T-cell (primary cell): ENCODE measurements around the gene NPC1. TPM values are rescaled to one million over a fixed set of nuclear protein-coding genes. Genes with fewer than 3 reads are reported as not detected.
"Not testable (repeated sequence)": the region's sequence is repeated elsewhere in the genome, so short reads cannot be mapped to it uniquely, and the experiment has no call there.

Experiments
- ATAC-seq, 4 experiments: fragments of 200-7000 bp in 3 of 4; fragments of 150-1000 bp in 1 of 4; cut with Tn5 transposase; replicated peaks in 1 of 4; 1 replicate in 3 of 4; 2 replicates in 1 of 4; pipeline ENCODE4 v1.10.0; 2021; ENCODE audit warnings: moderate library complexity in 3 of 4, mild to moderate bottlenecking in 2 of 4, moderate number of reproducible peaks in 1 of 4
- CTCF ChIA-PET, 2 donors: fragments of 300-600 bp; sonication (Branson Sonifier 250); formaldehyde crosslinking; loops; one replicate each; lab custom pipeline; 2022; ENCODE audit warnings: antibody characterized with exemption in 2 of 2; lab: Charles Lee
- POLR2A ChIA-PET, 2 donors: fragments of 300-600 bp; sonication (Branson Sonifier 250); formaldehyde crosslinking; loops; one replicate each; lab custom pipeline; 2022; ENCODE audit warnings: antibody characterized with exemption in 2 of 2; lab: Charles Lee
- DNase-seq, 35 experiments: peaks; one replicate each; pipeline versions ENCODE4 v3.0.0 to v3.0.0-alpha.2; 2013 to 2023
- H3K27ac ChIP-seq: one replicate; pipeline ENCODE4 v1.5.1; 2013; ENCODE audit warnings: low read length
- H3K27me3 ChIP-seq, 2 experiments: replicated peaks in 1 of 2; 1 replicate in 1 of 2; 2 replicates in 1 of 2; pipeline versions ENCODE4 v1.6.1 to v1.7.0; 2013; ENCODE audit warnings: low read length in 1 of 2, mixed read lengths in 1 of 2; ENCODE audit not compliant: control insufficient read depth in 2 of 2, insufficient read depth in 2 of 2; ENCODE audit errors: extremely low read depth in 1 of 2
- H3K36me3 ChIP-seq, 2 donors: 1 replicate in 1 of 2; 2 replicates in 1 of 2; pipeline versions ENCODE4 v1.6.1 to v1.7.0; 2013; ENCODE audit warnings: low read length in 1 of 2; ENCODE audit not compliant: control insufficient read depth in 2 of 2, insufficient read depth in 1 of 2; ENCODE audit errors: extremely low read depth in 1 of 2
- H3K4me1 ChIP-seq, 2 experiments: 1 replicate in 1 of 2; 2 replicates in 1 of 2; pipeline versions ENCODE4 v1.6.1 to v1.7.0; 2013; ENCODE audit warnings: low read length in 2 of 2, mixed read lengths in 1 of 2; ENCODE audit not compliant: insufficient read depth in 2 of 2, control insufficient read depth in 1 of 2; ENCODE audit errors: extremely low read depth in 1 of 2
- H3K4me3 ChIP-seq, 2 donors: 1 replicate in 1 of 2; 2 replicates in 1 of 2; pipeline versions ENCODE4 v1.5.1 to v1.7.0; 2013; ENCODE audit warnings: mild to moderate bottlenecking in 2 of 2, low read length in 1 of 2, moderate library complexity in 1 of 2; ENCODE audit not compliant: control insufficient read depth in 1 of 2; ENCODE audit errors: extremely low read depth in 1 of 2
- H3K9me3 ChIP-seq: 2 replicates; pipeline ENCODE4 v1.7.0; 2013
- H3K27ac Mint-ChIP-seq, 2 donors: one replicate each; pipeline ENCODE4 v1.8.0; 2020 to 2021; ENCODE audit warnings: mild to moderate bottlenecking in 2 of 2, mixed read lengths in 2 of 2
- H3K27me3 Mint-ChIP-seq, 2 donors: one replicate each; pipeline ENCODE4 v1.8.0; 2021 to 2022; ENCODE audit warnings: mixed read lengths in 2 of 2
- H3K36me3 Mint-ChIP-seq: one replicate; pipeline ENCODE4 v1.8.0; 2021; ENCODE audit warnings: mixed read lengths
- H3K4me1 Mint-ChIP-seq, 3 donors: one replicate each; pipeline ENCODE4 v1.8.0; 2020 to 2022; ENCODE audit warnings: mixed read lengths in 3 of 3, mild to moderate bottlenecking in 1 of 3
- H3K4me3 Mint-ChIP-seq, 3 donors: one replicate each; pipeline ENCODE4 v1.8.0; 2020 to 2022; ENCODE audit warnings: mild to moderate bottlenecking in 3 of 3, mixed read lengths in 3 of 3, moderate library complexity in 3 of 3
- H3K9me3 Mint-ChIP-seq, 3 donors: one replicate each; pipeline ENCODE4 v1.8.0; 2020 to 2022; ENCODE audit warnings: mixed read lengths in 3 of 3
- WGBS: methylation state at CpG from one replicate; pipeline ENCODE4 v1.1.5; 2013; ENCODE audit warnings: missing lambda C conversion rate; ENCODE audit not compliant: insufficient coverage; 5-methylcytosine and 5-hydroxymethylcytosine counted together
- total RNA-seq, 35 experiments: library from RNA in 6 of 35; stranded (reverse) in 6 of 35; fragments of 120-200 nt in 1 of 35; gene quantifications; one replicate each; pipeline versions ENCODE4 v1.2.1 to v1.2.4 and lab custom pipeline; 2013 to 2026

NPC1 gene
- total RNA-seq, 5 donors from 2014 or later (not counting 1 experiment from before 2014, with no cell fraction given): 35.2 to 52.7 (median 39.4) TPM

DNA sequence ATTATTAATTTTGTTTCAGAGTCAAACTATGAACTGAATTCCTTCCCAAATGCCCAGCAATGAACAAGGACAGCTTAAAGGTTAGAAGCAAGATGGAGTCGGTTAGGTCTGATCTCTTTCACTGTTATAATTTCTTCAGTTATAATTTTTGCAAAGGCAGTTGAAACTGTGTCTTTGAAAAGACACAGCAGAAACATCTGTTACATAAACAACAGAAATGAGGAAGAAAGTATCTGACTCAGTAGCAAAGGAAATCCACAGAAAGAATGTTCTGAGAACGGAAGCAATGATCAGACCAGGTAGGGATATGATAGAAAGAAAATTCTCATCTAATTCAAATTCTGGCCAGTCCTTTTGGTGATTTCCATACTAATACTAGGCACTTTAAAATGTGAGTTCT, 88.2 kb downstream of the NPC1 start:
- Histone ChIP-seq H3K9me3 (no peaks in the 10 kb centered on the region), H3K27me3 (no peaks in the 10 kb centered on the region), H3K36me3 (no peaks in the 10 kb centered on the region), H3K27ac (no peak overlapping the region), H3K4me1 (peaks cover 0 to 19% of the 10 kb centered on the region in 2 experiments), H3K4me3 (no peak overlapping the region)
- Mint-ChIP-seq H3K27me3 (no peaks in the 10 kb centered on the region), H3K9me3 (no peaks in the 10 kb centered on the region), H3K4me3 (no peak overlapping the region), H3K36me3 (no peaks in the 10 kb centered on the region), H3K27ac (peak overlapping the region in 1 of 2 donors; percentile 8), H3K4me1 (peaks cover 16 to 30% (median 27%) of the 10 kb centered on the region in 3 donors)
- WGBS: no CpG with 5 or more reads among the region's 2 CpGs
- ATAC-seq (no peak), DNase-seq (no peak)
- ChIA-PET CTCF (interaction anchor here (0.5 to 1.7 kb wide), 23 partner anchors 10 to 584 kb away, joined by 3 to 11 read pairs (median 4); no protein-coding TSS in a partner anchor), POLR2A (interaction anchor here in 1 of 2 donors (0.7 kb wide), 1 partner anchor 22 kb away, joined by 7 read pairs; no protein-coding TSS in a partner anchor)

DNA sequence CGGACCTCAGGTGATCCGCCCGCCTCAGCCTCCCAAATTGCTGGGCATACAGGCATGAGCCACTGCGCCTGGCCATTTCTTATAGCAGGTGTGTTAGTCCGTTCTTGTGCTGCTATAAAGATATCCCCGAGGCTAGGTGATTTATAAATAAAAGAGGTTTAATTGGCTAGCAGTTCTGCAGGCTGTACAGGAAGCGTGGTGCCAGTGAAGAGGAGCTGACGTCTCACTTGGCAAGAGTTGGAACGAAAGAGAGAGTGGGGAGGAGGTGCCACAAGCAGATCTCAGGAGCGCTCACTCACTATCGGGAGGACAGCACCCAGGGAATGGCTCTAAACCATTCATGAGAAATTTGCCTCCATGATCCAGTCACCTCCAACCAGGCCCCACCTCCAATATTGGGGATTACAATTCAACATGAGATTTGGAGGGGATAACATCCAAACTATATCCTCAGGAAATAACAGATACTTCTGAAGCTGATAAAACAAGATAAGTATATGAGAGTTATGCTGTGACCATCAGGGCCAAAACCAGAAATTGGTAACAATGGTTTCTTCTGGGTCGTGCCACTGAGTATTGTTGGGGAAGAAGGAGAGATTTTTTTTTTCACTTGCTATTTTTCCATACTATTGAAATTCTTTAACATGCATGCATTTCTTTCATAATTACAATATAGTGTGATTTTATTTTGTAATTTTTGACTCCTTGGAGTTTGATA, 90.4 kb downstream of the NPC1 start:
- POLR2A ChIA-PET: interaction anchor here (0.7 to 1.0 kb wide), 2 partner anchors 8 to 266 kb away, joined by 3 to 4 read pairs; no protein-coding TSS in a partner anchor
- Histone ChIP-seq H3K36me3 (no peaks in the 10 kb centered on the region), H3K4me3 (no peak overlapping the region), H3K4me1 (peaks cover 0 to 9% of the 10 kb centered on the region in 2 experiments), H3K9me3 (no peaks in the 10 kb centered on the region), H3K27me3 (no peaks in the 10 kb centered on the region), H3K27ac (no peak overlapping the region)
- Mint-ChIP-seq H3K4me1 (peaks cover 6 to 19% (median 17%) of the 10 kb centered on the region in 3 donors), H3K4me3 (no peak overlapping the region), H3K9me3 (no peaks in the 10 kb centered on the region), H3K36me3 (no peaks in the 10 kb centered on the region), H3K27ac (no peak overlapping the region), H3K27me3 (no peaks in the 10 kb centered on the region)
- ATAC-seq (no peak), DNase-seq (no peak)
- CTCF ChIA-PET: interaction anchor here (0.5 to 1.3 kb wide), 4 partner anchors 17 to 965 kb away, joined by 3 to 7 read pairs (median 4); no protein-coding TSS in a partner anchor
- 73% methylated on average over 9 of the region's 12 CpGs for WGBS

DNA sequence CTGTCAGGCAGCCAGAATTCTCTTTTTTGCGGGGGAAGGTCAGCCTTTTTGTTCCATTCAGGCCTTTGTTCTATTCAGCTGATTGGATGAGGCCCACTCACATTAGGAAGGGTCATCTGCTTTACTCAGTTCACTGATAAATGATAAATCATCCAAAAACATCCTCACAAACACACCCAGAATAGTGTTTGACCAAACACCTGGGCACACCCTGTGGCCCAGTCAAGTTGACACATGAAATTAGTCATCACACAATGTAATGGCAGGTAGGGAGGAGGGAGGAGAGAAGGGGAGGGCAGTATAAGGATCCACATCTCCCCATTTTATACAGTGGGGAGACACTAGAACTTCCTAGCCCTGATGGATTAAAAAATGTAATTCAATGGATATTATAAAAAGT, 91.3 kb downstream of the NPC1 start:
- no peaks in the 10 kb centered on the region for H3K27me3 Mint-ChIP-seq

DNA sequence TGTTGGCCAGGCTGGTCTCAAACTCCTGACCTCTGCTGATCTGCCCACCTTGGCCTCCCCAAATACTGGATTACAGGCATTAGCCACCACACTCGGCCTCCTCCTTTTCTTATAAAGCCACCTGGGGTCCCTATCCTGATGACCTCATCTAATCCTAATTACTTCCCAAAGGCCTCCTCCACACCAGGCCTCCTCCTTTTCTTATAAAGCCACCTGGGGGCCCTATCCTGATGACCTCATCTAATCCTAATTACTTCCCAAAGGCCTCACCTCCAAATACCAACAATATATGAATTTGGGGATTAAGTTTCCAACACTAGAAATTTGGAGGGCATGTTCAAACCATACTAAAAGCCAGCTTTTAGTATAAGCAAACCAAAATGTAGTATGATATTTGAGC, 92.7 kb downstream of the NPC1 start:
- Mint-ChIP-seq H3K4me3 (no peak overlapping the region), H3K4me1 (peaks cover under 1 to 12% (median 4%) of the 10 kb centered on the region in 3 donors), H3K36me3 (no peaks in the 10 kb centered on the region), H3K27me3 (no peaks in the 10 kb centered on the region), H3K27ac (no peak overlapping the region), H3K9me3 (no peaks in the 10 kb centered on the region)
- Histone ChIP-seq H3K4me1 (peaks cover under 1 to 3% of the 10 kb centered on the region in 2 experiments), H3K4me3 (no peak overlapping the region), H3K27me3 (no peaks in the 10 kb centered on the region), H3K9me3 (no peaks in the 10 kb centered on the region), H3K27ac (no peak overlapping the region), H3K36me3 (no peaks in the 10 kb centered on the region)
- CTCF ChIA-PET: interaction anchor here in 1 of 2 donors (0.5 kb wide), 1 partner anchor 16 kb away, joined by 4 read pairs; no protein-coding TSS in a partner anchor
- DNase-seq (no peak), ATAC-seq (no peak)
- WGBS: 92% methylated on average over 1 of the region's 1 CpG
- POLR2A ChIA-PET: no interaction called here

More for the DNA sequence above, 91.3 kb downstream of the NPC1 start:
- no peak overlapping the region for H3K27ac Mint-ChIP-seq
- H3K36me3 Mint-ChIP-seq: no peaks in the 10 kb centered on the region
- DNase-seq (no peak), ATAC-seq (no peak)
- WGBS: 100% methylated on average over 1 of the region's 1 CpG
- no peak overlapping the region for H3K27ac ChIP-seq
- H3K9me3 Mint-ChIP-seq: no peaks in the 10 kb centered on the region
- peaks cover 6 to 19% (median 14%) of the 10 kb centered on the region in 3 donors for H3K4me1 Mint-ChIP-seq
- peaks cover 0 to 9% of the 10 kb centered on the region in 2 experiments for H3K4me1 ChIP-seq
- H3K36me3 ChIP-seq: no peaks in the 10 kb centered on the region
- H3K27me3 ChIP-seq: no peaks in the 10 kb centered on the region
- no peak overlapping the region for H3K4me3 Mint-ChIP-seq
- H3K4me3 ChIP-seq: no peak overlapping the region
- POLR2A ChIA-PET: no interaction called here
- CTCF ChIA-PET: no interaction called here
- H3K9me3 ChIP-seq: no peaks in the 10 kb centered on the region

DNA sequence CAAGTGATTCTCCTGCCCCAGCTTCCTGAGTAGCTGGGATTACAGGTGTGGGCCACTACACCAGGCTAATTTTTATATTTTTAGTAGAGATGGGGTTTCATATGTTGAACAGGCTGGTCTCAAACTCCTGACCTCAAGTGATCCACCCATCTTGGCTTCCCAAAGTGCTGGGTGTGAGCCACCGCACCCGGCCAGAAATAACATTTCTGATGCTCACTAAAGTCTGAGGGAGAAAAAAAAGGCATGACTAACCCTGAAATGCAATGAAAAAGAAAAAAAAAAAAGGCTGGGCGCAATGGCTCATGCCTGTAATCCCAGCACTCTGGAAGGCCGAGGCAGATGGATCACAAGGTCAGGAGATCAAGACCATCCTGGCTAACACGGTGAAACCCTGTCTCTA, 96.7 kb downstream of the NPC1 start:
- peaks cover 15 to 22% (median 19%) of the 10 kb centered on the region in 3 donors for H3K4me1 Mint-ChIP-seq
- CTCF ChIA-PET: interaction anchor here in 1 of 2 donors (0.7 kb wide), 2 partner anchors 19 kb away, joined by 3 to 6 read pairs; no protein-coding TSS in a partner anchor
- H3K27ac ChIP-seq, H3K27ac Mint-ChIP-seq, H3K9me3 Mint-ChIP-seq, H3K27me3 Mint-ChIP-seq, H3K4me1 ChIP-seq, H3K9me3 ChIP-seq, ATAC-seq, H3K4me3 Mint-ChIP-seq, H3K36me3 ChIP-seq, DNase-seq, H3K36me3 Mint-ChIP-seq, H3K27me3 ChIP-seq, H3K4me3 ChIP-seq: not testable (repeated sequence)
- POLR2A ChIA-PET: interaction anchor here in 1 of 2 donors (0.7 kb wide), 2 partner anchors 511 to 591 kb away, joined by 7 to 10 read pairs; no protein-coding TSS in a partner anchor
- no CpG with 5 or more reads among the region's 5 CpGs for WGBS

DNA sequence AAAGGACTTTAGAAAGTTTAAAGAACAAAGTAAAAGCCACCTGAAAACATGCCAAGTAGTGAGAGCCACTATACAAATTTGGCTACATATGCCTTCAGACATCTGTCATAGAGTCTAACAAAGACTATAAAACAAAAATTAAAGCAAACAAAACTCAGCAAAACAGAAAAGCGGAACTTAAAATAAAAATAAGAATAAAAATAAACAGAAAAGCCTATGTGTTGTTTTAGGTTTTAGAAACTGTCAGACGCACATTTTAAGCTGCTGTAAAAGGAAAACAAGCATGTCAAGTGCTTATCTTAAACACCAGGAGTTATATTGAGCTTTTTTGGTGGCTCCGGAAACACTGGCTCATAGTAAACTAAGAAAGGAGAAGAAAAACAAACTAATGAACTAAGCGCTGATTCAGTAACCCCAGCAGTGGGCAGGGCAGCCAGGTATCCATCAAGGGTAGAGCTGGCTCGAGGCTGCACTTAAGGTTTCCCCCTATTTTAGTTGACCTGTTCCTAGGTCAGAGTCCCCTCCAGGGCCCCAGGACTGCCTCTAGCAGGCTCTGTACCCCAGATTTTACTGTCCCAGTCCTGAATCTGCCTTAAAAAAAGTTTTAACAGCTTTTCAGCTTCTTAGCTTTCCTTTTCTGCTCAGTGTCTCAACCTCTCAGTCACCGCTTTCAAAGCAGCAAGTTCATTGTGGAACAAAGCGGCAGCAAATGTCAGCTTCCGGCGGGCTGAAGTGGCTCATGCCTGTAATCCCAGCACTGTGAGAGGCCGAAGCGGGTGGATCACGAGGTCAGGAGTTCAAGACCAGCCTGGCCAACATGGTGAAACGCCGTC, 98.4 kb downstream of the NPC1 start:
- Mint-ChIP-seq H3K4me1 (peaks cover 15 to 24% (median 19%) of the 10 kb centered on the region in 3 donors), H3K9me3 (no peaks in the 10 kb centered on the region), H3K27ac (peak overlapping the region; percentile 83 to 93), H3K4me3 (peak overlapping the region; percentile 60 to 64 (median 60)), H3K27me3 (no peaks in the 10 kb centered on the region), H3K36me3 (peaks cover 5% of the 10 kb centered on the region)
- Histone ChIP-seq H3K4me1 (peaks cover 7 to 8% of the 10 kb centered on the region in 2 experiments), H3K27ac (peak overlapping the region; percentile 81), H3K4me3 (peak overlapping the region; percentile 32 to 50), H3K27me3 (no peaks in the 10 kb centered on the region), H3K36me3 (no peaks in the 10 kb centered on the region), H3K9me3 (no peaks in the 10 kb centered on the region)
- WGBS: 25% methylated on average over 10 of the region's 14 CpGs
- CTCF ChIA-PET: interaction anchor here (0.6 to 1.8 kb wide), 9 partner anchors 9 to 734 kb away, joined by 3 to 7 read pairs (median 4); no protein-coding TSS in a partner anchor
- ATAC-seq (peak; percentile 77 to 89 (median 80)), DNase-seq (peak in 29 of 35 experiments; percentile 7 to 54 (median 24))
- POLR2A ChIA-PET: interaction anchor here (0.5 to 1.0 kb wide), 6 partner anchors 8 to 1739 kb away, joined by 3 to 13 read pairs (median 4); partner anchors contain the start of gene RIOK3 (in 1 of the 2)
